H1 (cell line): ENCODE measurements around the gene SELENOI. TPM values are rescaled to one million over a fixed set of nuclear protein-coding genes. Genes with fewer than 3 reads are reported as not detected.

Experiments used
- CTCF ChIA-PET: fragments of 300-600 bp; sonication (Branson Sonifier 250); formaldehyde crosslinking; loops from one replicate; lab custom pipeline; 2021; ENCODE audit not compliant: partially characterized antibody; lab: Charles Lee
- POLR2A ChIA-PET: fragments of 300-600 bp; sonication (Branson Sonifier 250); formaldehyde crosslinking; loops from one replicate; lab custom pipeline; 2021; ENCODE audit warnings: inconsistent platforms; ENCODE audit not compliant: partially characterized antibody; lab: Charles Lee
- DNase-seq, 2 experiments: peaks; one replicate each; pipeline versions ENCODE4 v3.0.0 to v3.0.0-alpha.2; 2010 to 2022; ENCODE audit warnings: low spot score in 2 of 2, low read depth in 1 of 2, mixed read lengths in 1 of 2
- FAIRE-seq: peaks from 2 replicates; lab custom pipeline; 2011; peaks lifted over from hg19 to GRCh38; lab: Jason Lieb, UNC
- H2AFZ ChIP-seq: 2 replicates; pipeline ENCODE4 v1.8.1; 2012; ENCODE audit warnings: low read length, inconsistent platforms
- H2AK5ac ChIP-seq: 2 replicates; pipeline ENCODE4 v1.6.1; 2013; ENCODE audit warnings: low read depth, low read length
- H2BK120ac ChIP-seq: replicated peaks from 2 replicates; pipeline ENCODE3; 2013; ENCODE audit warnings: low read depth, low read length, inconsistent platforms
- H2BK12ac ChIP-seq: 2 replicates; pipeline ENCODE4 v1.6.1; 2013; ENCODE audit warnings: low read depth, low read length
- H2BK15ac ChIP-seq: 2 replicates; pipeline ENCODE4 v1.6.1; 2013; ENCODE audit warnings: low read length
- H2BK20ac ChIP-seq: 2 replicates; pipeline ENCODE4 v1.6.1; 2013; ENCODE audit warnings: low read length
- H2BK5ac ChIP-seq: 2 replicates; pipeline ENCODE4 v1.6.1; 2013; ENCODE audit warnings: low read depth, low read length
- H3K14ac ChIP-seq: 2 replicates; pipeline ENCODE4 v1.6.1; 2013; ENCODE audit warnings: inconsistent platforms; ENCODE audit not compliant: insufficient read length
- H3K18ac ChIP-seq: 2 replicates; pipeline ENCODE4 v1.6.1; 2013; ENCODE audit warnings: low read length; ENCODE audit errors: extremely low read depth
- H3K23ac ChIP-seq: 2 replicates; pipeline ENCODE4 v1.6.1; 2013; ENCODE audit warnings: inconsistent platforms; ENCODE audit not compliant: insufficient read length
- H3K23me2 ChIP-seq: 2 replicates; pipeline ENCODE4 v1.6.1; 2013; ENCODE audit warnings: low read depth, low read length
- H3K27ac ChIP-seq: 2 replicates; pipeline ENCODE4 v1.6.1; 2011; ENCODE audit warnings: low read depth, low read length, inconsistent platforms
- H3K27me3 ChIP-seq, 4 experiments: replicated peaks in 1 of 4; 1 replicate in 1 of 4; 2 replicates in 3 of 4; pipeline versions ENCODE4 v1.6.1 to v1.8.1; 2011 to 2013; ENCODE audit warnings: low read length in 3 of 4, mild to moderate bottlenecking in 3 of 4, inconsistent platforms in 2 of 4, mixed read lengths in 2 of 4, moderate library complexity in 1 of 4; ENCODE audit not compliant: control insufficient read depth in 3 of 4, insufficient read depth in 3 of 4; ENCODE audit errors: extremely low read depth in 1 of 4
- H3K36me3 ChIP-seq, 4 experiments: 2 replicates each; pipeline versions ENCODE4 v1.6.1 to v1.8.1; 2011 to 2013; ENCODE audit warnings: mild to moderate bottlenecking in 4 of 4, low read length in 3 of 4, moderate library complexity in 2 of 4, control low read depth in 1 of 4, inconsistent platforms in 1 of 4; ENCODE audit not compliant: insufficient read depth in 4 of 4, control insufficient read depth in 2 of 4
- H3K4ac ChIP-seq: replicated peaks from 2 replicates; pipeline ENCODE3; 2013; ENCODE audit warnings: low read length, low read depth, mixed read lengths, inconsistent platforms; ENCODE audit not compliant: insufficient read length
- H3K4me1 ChIP-seq, 4 experiments: replicated peaks in 1 of 4; 1 replicate in 1 of 4; 2 replicates in 3 of 4; pipeline versions ENCODE4 v1.6.1 to v1.8.1; 2011 to 2013; ENCODE audit warnings: low read length in 3 of 4, inconsistent platforms in 2 of 4, mixed read lengths in 1 of 4; ENCODE audit not compliant: insufficient read depth in 4 of 4, control insufficient read depth in 3 of 4
- H3K4me2 ChIP-seq, 2 experiments: 2 replicates each; pipeline versions ENCODE4 v1.6.1 to v1.8.1; 2011 to 2013; ENCODE audit warnings: low read depth in 2 of 2, low read length in 2 of 2, control low read depth in 1 of 2, inconsistent platforms in 1 of 2, mild to moderate bottlenecking in 1 of 2; ENCODE audit not compliant: insufficient read depth in 1 of 2
- H3K4me3 ChIP-seq, 4 experiments: fragments of 200-600, 300-600 bp in 1 of 4; sonication (generic), shearing (Covaris generic), sonication (Bioruptor Twin) in 1 of 4; 2 replicates each; pipeline versions ENCODE4 v1.5.1 to v1.8.1; 2011 to 2016; ENCODE audit warnings: low read length in 4 of 4, low read depth in 3 of 4, control low read depth in 2 of 4, inconsistent platforms in 2 of 4, mild to moderate bottlenecking in 2 of 4, mixed read lengths in 1 of 4, moderate library complexity in 1 of 4; ENCODE audit not compliant: insufficient read depth in 2 of 4; ENCODE audit errors: extremely low read depth in 1 of 4
- H3K56ac ChIP-seq: replicated peaks from 2 replicates; pipeline ENCODE3; 2013; ENCODE audit warnings: low read depth, mild to moderate bottlenecking, mixed read lengths, low read length, inconsistent platforms; ENCODE audit not compliant: insufficient read length
- H3K79me1 ChIP-seq: 2 replicates; pipeline ENCODE4 v1.6.1; 2013; ENCODE audit warnings: low read depth, low read length, control low read depth
- H3K79me2 ChIP-seq, 2 experiments: 2 replicates each; pipeline versions ENCODE4 v1.6.1 to v1.8.1; 2012 to 2013; ENCODE audit warnings: low read length in 2 of 2, mild to moderate bottlenecking in 2 of 2, inconsistent platforms in 1 of 2; ENCODE audit not compliant: insufficient read depth in 2 of 2, control insufficient read depth in 1 of 2
- H3K9ac ChIP-seq, 4 experiments: replicated peaks in 1 of 4; 1 replicate in 1 of 4; 2 replicates in 3 of 4; pipeline versions ENCODE4 v1.6.1 to v1.8.1; 2011 to 2013; ENCODE audit warnings: low read depth in 3 of 4, low read length in 3 of 4, control low read depth in 2 of 4, mild to moderate bottlenecking in 2 of 4, moderate library complexity in 2 of 4, inconsistent platforms in 1 of 4; ENCODE audit errors: extremely low read depth in 1 of 4
- H3K9me3 ChIP-seq, 2 experiments: 2 replicates each; pipeline versions ENCODE4 v1.6.1 to v1.8.1; 2012 to 2013; ENCODE audit warnings: mild to moderate bottlenecking in 2 of 2, moderate library complexity in 2 of 2, control low read depth in 1 of 2, inconsistent platforms in 1 of 2, low read depth in 1 of 2, low read length in 1 of 2, mixed read lengths in 1 of 2; ENCODE audit not compliant: insufficient read depth in 2 of 2
- H4K20me1 ChIP-seq, 2 experiments: replicated peaks in 1 of 2; 2 replicates each; pipeline versions ENCODE3 to v1.8.1; 2011 to 2013; ENCODE audit warnings: inconsistent platforms in 2 of 2, low read length in 2 of 2, mild to moderate bottlenecking in 1 of 2; ENCODE audit not compliant: insufficient read depth in 2 of 2, control insufficient read depth in 1 of 2
- H4K5ac ChIP-seq: 2 replicates; pipeline ENCODE4 v1.6.1; 2013; ENCODE audit warnings: low read length, low read depth, mixed read lengths, inconsistent platforms; ENCODE audit not compliant: insufficient read length
- H4K8ac ChIP-seq: 2 replicates; pipeline ENCODE4 v1.8.0; 2013; ENCODE audit warnings: mild to moderate bottlenecking, moderate library complexity, low read length, inconsistent platforms; ENCODE audit not compliant: insufficient read depth; ENCODE audit errors: extremely low read depth
- H4K91ac ChIP-seq: replicated peaks from 2 replicates; pipeline ENCODE3; 2013; ENCODE audit warnings: low read length, mixed read lengths, inconsistent platforms; ENCODE audit not compliant: insufficient read length
- BCL11A ChIP-seq, 2 experiments: IDR thresholded peaks; one replicate each; pipeline ENCODE4 v1.6.1; 2011; ENCODE audit warnings: low read depth in 2 of 2, low read length in 2 of 2, mild to moderate bottlenecking in 2 of 2
- RXRA ChIP-seq: IDR thresholded peaks from 2 replicates; pipeline ENCODE4 v1.6.1; 2011; ENCODE audit warnings: low read depth, mild to moderate bottlenecking, low read length, moderate library complexity; ENCODE audit not compliant: insufficient read depth
- TCF12 ChIP-seq: IDR thresholded peaks from 2 replicates; pipeline ENCODE4 v1.6.1; 2011; ENCODE audit warnings: low read depth, mild to moderate bottlenecking, low read length
- WGBS, 2 experiments: shearing (Covaris generic) in 1 of 2; methylation state at CpG; one replicate each; pipeline versions ENCODE4 v1.1.6 to v1.1.7; 2013 to 2015; ENCODE audit warnings: low lambda C conversion rate in 2 of 2, mixed read lengths in 2 of 2, inconsistent platforms in 1 of 2, low coverage in 1 of 2, missing lambda C conversion rate in 1 of 2; ENCODE audit not compliant: insufficient replicate concordance in 2 of 2, insufficient coverage in 1 of 2, insufficient read length in 1 of 2; ENCODE audit errors: extremely low coverage in 1 of 2, missing lambda C conversion rate in 1 of 2; 5-methylcytosine and 5-hydroxymethylcytosine counted together
- polyA plus RNA-seq, 7 experiments: library from polyadenylated mRNA; depleted of rRNA in 3 of 7; stranded (reverse) in 5 of 7; unstranded in 2 of 7; fragments of >200 nt in 5 of 7; fragments of 200-250 nt in 2 of 7; gene quantifications; 1 replicate in 5 of 7; 2 replicates in 1 of 7; 4 replicates in 1 of 7; pipeline versions ENCODE4 v1.2.1 to v1.2.3, GENCODE V29; 2011 to 2013; ENCODE audit warnings: missing spikeins in 2 of 7, mixed read lengths in 2 of 7
- total RNA-seq: library from RNA; stranded (reverse); fragmentation: NEBNext Ultra II Directional; extraction: Animal tissue kit (Norgen Biotek cat#: 25700); gene quantifications from 2 replicates; pipeline ENCODE4 v1.2.1, GENCODE V29; 2021

The SELENOI gene
- total and polyA plus RNA-seq, 2 of the 8 experiments (the other 6 are each of a cell fraction or from before 2014, with no cell fraction given): 15.9 to 63.8 TPM

DNA sequence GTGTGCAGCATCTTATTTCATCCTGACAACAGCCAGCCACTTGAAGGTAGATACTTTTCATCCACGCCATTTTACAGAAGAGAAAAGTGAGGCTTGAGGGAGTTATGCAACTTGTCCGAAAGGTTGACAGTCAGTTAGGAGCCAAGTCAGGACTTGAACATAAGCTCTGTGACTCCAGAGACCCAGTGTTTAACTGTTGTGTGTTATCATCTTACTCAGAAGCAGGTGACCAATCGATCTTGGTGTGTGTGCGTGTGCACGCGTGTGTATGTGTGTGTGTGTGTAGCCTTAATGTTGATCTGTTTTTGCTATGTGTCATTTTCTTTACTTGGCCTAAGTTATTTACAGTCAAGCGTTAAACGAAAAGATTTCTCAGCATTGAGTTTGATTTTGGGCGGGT lies 77.8 kb downstream of the SELENOI start:
- no peak overlapping the region; the same call in 1 of the 2 replicates for H2AFZ ChIP-seq
- no peaks in the 10 kb centered on the region for H3K36me3 ChIP-seq
- no peak overlapping the region for H3K27ac ChIP-seq
- H3K14ac ChIP-seq: no peak overlapping the region
- no peak overlapping the region for H2BK5ac ChIP-seq
- no peak overlapping the region for H2BK20ac ChIP-seq
- no peak overlapping the region for H3K9ac ChIP-seq
- peaks cover 0 to 6% (median under 1%) of the 10 kb centered on the region in 4 experiments; a peak in 1 of 7 replicates for H3K4me1 ChIP-seq
- FAIRE-seq (no peak), DNase-seq (no peak)
- no peak overlapping the region for H3K18ac ChIP-seq
- H2AK5ac ChIP-seq: no peak overlapping the region
- H3K56ac ChIP-seq: no peak overlapping the region
- H2BK12ac ChIP-seq: no peak overlapping the region
- H4K91ac ChIP-seq: no peak overlapping the region
- H3K4ac ChIP-seq: no peak overlapping the region
- no peak overlapping the region for H2BK120ac ChIP-seq
- H4K5ac ChIP-seq: no peak overlapping the region
- H3K4me3 ChIP-seq: no peak overlapping the region
- POLR2A ChIA-PET: interaction anchor here (1.0 kb wide), 3 partner anchors 11 to 125 kb away, joined by 3 read pairs; no protein-coding TSS in a partner anchor
- peak overlapping the region; percentile 18; the same call in 1 of the 2 replicates for H2BK15ac ChIP-seq
- no peak overlapping the region for H3K23ac ChIP-seq
- no peaks in the 10 kb centered on the region for H3K9me3 ChIP-seq
- no peak overlapping the region for H3K4me2 ChIP-seq
- no peaks in the 10 kb centered on the region for H3K79me2 ChIP-seq
- no peaks in the 10 kb centered on the region for H3K23me2 ChIP-seq
- H4K20me1 ChIP-seq: no peaks in the 10 kb centered on the region
- no peak overlapping the region for H4K8ac ChIP-seq
- WGBS, 2 experiments: 90% methylated on average over 9 of the region's 9 CpGs; no CpG with 5 or more reads in 1 of the 2 experiments
- H3K79me1 ChIP-seq: no peaks in the 10 kb centered on the region
- TF ChIP-seq RXRA (no peak), TCF12 (no peak), BCL11A (IDR thresholded peaks at IDR 0.05; ENCODE audit: low read depth in 2 of 2, low read length in 2 of 2) (no peak)
- H3K27me3 ChIP-seq: no peaks in the 10 kb centered on the region; a peak in 1 of 7 replicates
- CTCF ChIA-PET: interaction anchor here (1.2 kb wide), 1 partner anchor 161 kb away, joined by 3 read pairs; no protein-coding TSS in a partner anchor
